Measurements from ENCODE around the gene IDH2.
"Not testable (repeated sequence)": the region's sequence is repeated elsewhere in the genome, so short reads cannot be mapped to it uniquely, and the experiment has no call there.

The IDH2 gene

DNA sequence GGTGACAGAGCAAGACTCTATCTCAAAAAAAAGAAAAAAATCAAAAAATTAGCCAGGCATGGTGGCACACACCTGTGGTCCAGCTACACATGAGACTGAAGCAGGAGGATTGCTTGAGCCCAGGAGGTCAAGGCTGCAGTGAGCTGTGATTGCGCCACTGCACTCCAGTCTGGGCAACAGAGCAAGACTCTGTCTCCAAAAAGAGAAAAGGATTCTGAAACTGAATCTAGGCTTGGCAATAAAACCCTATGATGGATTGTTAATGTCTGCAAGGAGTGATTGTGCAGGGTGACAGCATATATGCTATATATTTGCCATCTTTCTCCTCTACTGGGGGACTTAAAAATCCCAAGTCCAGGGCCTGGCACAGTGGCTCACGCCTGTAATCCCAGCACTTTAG lies 31.6 kb downstream of the IDH2 start:
- H3K9ac ChIP-seq (ENCODE audit: low read length); H3K23ac ChIP-seq (ENCODE audit: low read length); H2BK120ac ChIP-seq (ENCODE audit: low read depth, low read length); H4K8ac ChIP-seq (ENCODE audit: low read depth, low read length); H3K4me2 ChIP-seq (ENCODE audit: low read length); H2BK15ac ChIP-seq (replicated peaks; ENCODE audit: low read depth); H3K4me1 ChIP-seq (ENCODE audit: control insufficient read depth, low read depth, low read length); H3K56ac ChIP-seq (ENCODE audit: low read length); H3K27ac ChIP-seq (ENCODE audit: low read depth, low read length); H3K18ac ChIP-seq (ENCODE audit: low read length); H3K4ac ChIP-seq (ENCODE audit: low read depth, low read length); H2AK5ac ChIP-seq (ENCODE audit: low read length); H3K36me3 ChIP-seq (ENCODE audit: control insufficient read depth, insufficient read depth, low read length); H4K5ac ChIP-seq (ENCODE audit: low read length); H2BK5ac ChIP-seq (ENCODE audit: low read length); H3K79me2 ChIP-seq (ENCODE audit: control insufficient read depth, insufficient read depth, low read length); DNase-seq; H3K4me3 ChIP-seq (ENCODE audit: low read length); H3K27me3 ChIP-seq (ENCODE audit: insufficient read depth, low read length, poor library complexity): not testable (repeated sequence)
- peaks cover 11% of the 10 kb centered on the region for H3K79me1 ChIP-seq (ENCODE audit: low read length)
- whole genome bisulfite sequencing (ENCODE audit: extremely low coverage, insufficient coverage, low lambda C conversion rate) = no CpG with 5 or more reads among the region's 2 CpGs

GRCh38 chr15:90067953-90068606 lies 34.2 kb downstream of the IDH2 start:
- Histone ChIP-seq H3K4me3 (ENCODE audit: low read length) (no peak overlapping the region), H2BK15ac (replicated peaks; ENCODE audit: low read depth) (no peak overlapping the region), H3K23ac (ENCODE audit: low read length) (no peak overlapping the region), H3K4me1 (ENCODE audit: control insufficient read depth, low read depth, low read length) (peaks cover 10% of the 10 kb centered on the region), H3K9ac (ENCODE audit: low read length) (no peak overlapping the region), H2AK5ac (ENCODE audit: low read length) (no peak overlapping the region), H3K79me2 (ENCODE audit: control insufficient read depth, insufficient read depth, low read length) (peaks cover 4% of the 10 kb centered on the region), H3K27ac (ENCODE audit: low read depth, low read length) (no peak overlapping the region), H4K8ac (ENCODE audit: low read depth, low read length) (no peak overlapping the region), H2BK5ac (ENCODE audit: low read length) (no peak overlapping the region), H3K79me1 (ENCODE audit: low read length) (peaks cover 16% of the 10 kb centered on the region), H4K5ac (ENCODE audit: low read length) (no peak overlapping the region), H3K56ac (ENCODE audit: low read length) (no peak overlapping the region), H3K4me2 (ENCODE audit: low read length) (no peak overlapping the region), H3K27me3 (ENCODE audit: insufficient read depth, low read length, poor library complexity) (no peaks in the 10 kb centered on the region), H2BK120ac (ENCODE audit: low read depth, low read length) (no peak overlapping the region), H3K18ac (ENCODE audit: low read length) (no peak overlapping the region), H3K4ac (ENCODE audit: low read depth, low read length) (no peak overlapping the region), H3K36me3 (ENCODE audit: control insufficient read depth, insufficient read depth, low read length) (peaks cover 8% of the 10 kb centered on the region)
- DNase-seq = no peak
- WGBS (ENCODE audit: extremely low coverage, insufficient coverage, low lambda C conversion rate) = no CpG with 5 or more reads among the region's 37 CpGs

DNA sequence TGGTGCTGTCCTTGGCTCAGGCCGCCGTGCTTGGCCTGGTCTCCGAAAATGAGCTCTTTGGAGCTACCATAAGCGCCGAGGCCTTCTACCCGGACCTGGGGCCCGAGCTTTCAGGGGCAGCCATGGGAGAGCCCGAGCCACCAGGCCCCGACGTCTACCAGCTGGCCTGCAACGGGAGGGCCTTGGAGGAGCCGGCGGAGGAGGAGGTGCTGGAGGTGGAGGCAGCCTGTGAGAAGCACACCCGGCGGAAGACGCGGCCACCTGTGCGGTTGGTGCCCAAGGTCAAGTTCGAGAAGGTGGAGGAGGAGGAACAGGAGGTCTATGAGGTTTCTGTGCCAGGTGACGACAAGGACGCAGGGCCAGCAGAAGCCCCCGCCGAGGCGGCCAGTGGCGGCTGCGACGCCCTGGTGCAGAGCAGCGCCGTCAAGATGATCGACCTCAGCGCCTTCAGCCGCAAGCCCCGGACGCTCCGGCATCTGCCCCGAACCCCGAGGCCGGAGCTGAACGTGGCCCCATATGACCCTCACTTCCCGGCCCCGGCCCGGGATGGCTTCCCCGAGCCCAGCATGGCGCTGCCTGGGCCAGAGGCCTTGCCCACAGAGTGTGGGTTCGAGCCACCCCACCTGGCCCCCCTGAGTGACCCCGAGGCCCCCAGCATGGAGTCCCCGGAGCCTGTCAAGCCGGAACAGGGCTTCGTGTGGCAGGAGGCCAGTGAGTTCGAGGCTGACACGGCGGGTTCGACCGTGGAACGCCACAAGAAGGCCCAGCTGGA lies 34.9 kb downstream of the IDH2 start:
- Histone ChIP-seq H3K27me3 (ENCODE audit: insufficient read depth, low read length, poor library complexity) (no peaks in the 10 kb centered on the region), H2AK5ac (ENCODE audit: low read length) (no peak overlapping the region), H3K4ac (ENCODE audit: low read depth, low read length) (no peak overlapping the region), H4K5ac (ENCODE audit: low read length) (no peak overlapping the region), H4K8ac (ENCODE audit: low read depth, low read length) (no peak overlapping the region), H3K27ac (ENCODE audit: low read depth, low read length) (no peak overlapping the region), H2BK5ac (ENCODE audit: low read length) (no peak overlapping the region), H3K79me2 (ENCODE audit: control insufficient read depth, insufficient read depth, low read length) (peaks cover 6% of the 10 kb centered on the region), H3K4me1 (ENCODE audit: control insufficient read depth, low read depth, low read length) (peaks cover 17% of the 10 kb centered on the region), H3K4me2 (ENCODE audit: low read length) (no peak overlapping the region), H3K79me1 (ENCODE audit: low read length) (peaks cover 18% of the 10 kb centered on the region), H3K9ac (ENCODE audit: low read length) (no peak overlapping the region), H2BK120ac (ENCODE audit: low read depth, low read length) (no peak overlapping the region), H2BK15ac (replicated peaks; ENCODE audit: low read depth) (no peak overlapping the region), H3K56ac (ENCODE audit: low read length) (no peak overlapping the region), H3K4me3 (ENCODE audit: low read length) (no peak overlapping the region), H3K18ac (ENCODE audit: low read length) (no peak overlapping the region), H3K36me3 (ENCODE audit: control insufficient read depth, insufficient read depth, low read length) (peaks cover 5% of the 10 kb centered on the region), H3K23ac (ENCODE audit: low read length) (no peak overlapping the region)
- no peak for DNase-seq
- WGBS (ENCODE audit: extremely low coverage, insufficient coverage, low lambda C conversion rate) = no CpG with 5 or more reads among the region's 55 CpGs

GRCh38 chr15:90065682-90066049 lies 36.6 kb downstream of the IDH2 start:
- no peak overlapping the region for H3K18ac ChIP-seq (ENCODE audit: low read length)
- H2AK5ac ChIP-seq (ENCODE audit: low read length) = no peak overlapping the region
- no CpG with 5 or more reads among the region's 7 CpGs for WGBS (ENCODE audit: extremely low coverage, insufficient coverage, low lambda C conversion rate)
- no peak overlapping the region for H3K4me2 ChIP-seq (ENCODE audit: low read length)
- no peak overlapping the region for H2BK15ac ChIP-seq (replicated peaks; ENCODE audit: low read depth)
- no peak overlapping the region for H2BK5ac ChIP-seq (ENCODE audit: low read length)
- no peak overlapping the region for H4K8ac ChIP-seq (ENCODE audit: low read depth, low read length)
- no peak for DNase-seq
- H3K27ac ChIP-seq (ENCODE audit: low read depth, low read length) = no peak overlapping the region
- peak overlapping the region; percentile 1 for H3K4ac ChIP-seq (ENCODE audit: low read depth, low read length)
- H3K23ac ChIP-seq (ENCODE audit: low read length) = no peak overlapping the region
- no peak overlapping the region for H4K5ac ChIP-seq (ENCODE audit: low read length)
- no peaks in the 10 kb centered on the region for H3K27me3 ChIP-seq (ENCODE audit: insufficient read depth, low read length, poor library complexity)
- H3K4me1 ChIP-seq (ENCODE audit: control insufficient read depth, low read depth, low read length) = peaks cover 23% of the 10 kb centered on the region
- peak overlapping the region; percentile 83 for H3K56ac ChIP-seq (ENCODE audit: low read length)
- peaks cover 5% of the 10 kb centered on the region for H3K36me3 ChIP-seq (ENCODE audit: control insufficient read depth, insufficient read depth, low read length)
- H3K4me3 ChIP-seq (ENCODE audit: low read length) = no peak overlapping the region
- no peak overlapping the region for H3K9ac ChIP-seq (ENCODE audit: low read length)
- H3K79me1 ChIP-seq (ENCODE audit: low read length) = peaks cover 16% of the 10 kb centered on the region
- H3K79me2 ChIP-seq (ENCODE audit: control insufficient read depth, insufficient read depth, low read length) = peaks cover 6% of the 10 kb centered on the region
- no peak overlapping the region for H2BK120ac ChIP-seq (ENCODE audit: low read depth, low read length)

DNA sequence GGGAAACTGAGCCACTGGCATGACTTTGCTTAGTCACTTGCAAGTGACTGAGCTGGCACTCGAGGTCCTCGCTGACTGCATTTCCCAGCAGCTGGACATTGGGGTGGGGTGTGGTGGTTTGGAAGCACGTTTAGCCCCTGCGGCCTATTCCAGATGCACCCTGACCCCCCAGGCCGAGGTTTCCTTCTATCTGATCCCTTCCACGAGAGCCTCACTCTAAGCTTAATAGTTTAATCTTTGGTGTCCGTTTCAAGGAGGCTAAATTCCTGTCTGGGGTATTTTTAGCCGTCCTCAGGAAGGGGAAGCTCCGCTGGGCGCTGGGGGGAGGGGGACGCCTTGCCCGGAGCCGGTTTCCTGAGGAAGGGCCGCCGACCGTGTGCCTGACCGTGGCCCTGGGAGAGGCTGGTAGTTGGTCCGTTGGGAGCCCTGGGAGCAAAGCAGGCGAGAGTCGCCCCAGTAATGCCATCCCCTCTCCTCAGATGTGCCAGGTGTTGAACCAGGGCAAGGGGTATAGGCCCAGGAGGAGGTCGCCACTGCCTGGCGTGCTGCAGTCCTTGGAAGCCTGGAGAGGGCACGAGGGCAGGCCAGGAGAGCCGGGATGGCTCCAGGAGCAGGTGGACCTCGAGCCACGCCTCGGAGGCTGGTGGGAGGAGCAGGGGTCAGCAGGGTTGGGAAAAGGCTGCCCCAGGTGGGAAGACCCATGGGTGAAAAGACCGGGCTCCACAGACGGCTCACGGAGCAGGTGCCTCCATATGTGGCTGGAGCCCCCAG lies 37.2 kb downstream of the IDH2 start:
- Histone ChIP-seq H3K18ac (ENCODE audit: low read length) (peak overlapping the region; percentile 25), H3K36me3 (ENCODE audit: control insufficient read depth, insufficient read depth, low read length) (peaks cover 5% of the 10 kb centered on the region), H3K27me3 (ENCODE audit: insufficient read depth, low read length, poor library complexity) (no peaks in the 10 kb centered on the region), H3K23ac (ENCODE audit: low read length) (peak overlapping the region; percentile 67), H3K79me2 (ENCODE audit: control insufficient read depth, insufficient read depth, low read length) (peaks cover 6% of the 10 kb centered on the region), H3K56ac (ENCODE audit: low read length) (peak overlapping the region; percentile 83), H3K27ac (ENCODE audit: low read depth, low read length) (peak overlapping the region; percentile 7), H3K9ac (ENCODE audit: low read length) (peak overlapping the region; percentile 50), H2BK15ac (replicated peaks; ENCODE audit: low read depth) (no peak overlapping the region), H4K5ac (ENCODE audit: low read length) (no peak overlapping the region), H3K4me3 (ENCODE audit: low read length) (no peak overlapping the region), H2BK5ac (ENCODE audit: low read length) (no peak overlapping the region), H2BK120ac (ENCODE audit: low read depth, low read length) (no peak overlapping the region), H3K4me2 (ENCODE audit: low read length) (no peak overlapping the region), H3K4me1 (ENCODE audit: control insufficient read depth, low read depth, low read length) (peaks cover 23% of the 10 kb centered on the region), H3K79me1 (ENCODE audit: low read length) (peaks cover 16% of the 10 kb centered on the region), H4K8ac (ENCODE audit: low read depth, low read length) (no peak overlapping the region), H2AK5ac (ENCODE audit: low read length) (no peak overlapping the region), H3K4ac (ENCODE audit: low read depth, low read length) (peak overlapping the region; percentile 1)
- WGBS (ENCODE audit: extremely low coverage, insufficient coverage, low lambda C conversion rate) = no CpG with 5 or more reads among the region's 30 CpGs
- peak; percentile 65 for DNase-seq
